RWPE2 (cell line): ENCODE results near the gene PDHA2.
"Not testable (repeated sequence)": the region's sequence is repeated elsewhere in the genome, so short reads cannot be mapped to it uniquely, and the experiment has no call there.

Experiments
- ATAC-seq: fragments of 200-7000 bp; cut with Tn5 transposase; 3 replicates; pipeline ENCODE4 v1.9.1; 2021; ENCODE audit warnings: low read depth
- DNase-seq: peaks from one replicate; pipeline ENCODE4 v3.0.0-alpha.2; 2020; ENCODE audit warnings: low spot score
- H3K27ac ChIP-seq: fragments of 450-650 bp; 2 replicates; pipeline ENCODE4 v1.5.1; 2017; ENCODE audit warnings: mild to moderate bottlenecking; ENCODE audit not compliant: poor library complexity, severe bottlenecking
- H3K27me3 ChIP-seq: fragments of 250-450 bp; sonication (Bioruptor Pico); 2 replicates; pipeline ENCODE4 v1.5.1; 2021; ENCODE audit warnings: mild to moderate bottlenecking, moderate library complexity; ENCODE audit not compliant: insufficient read depth, poor library complexity, severe bottlenecking
- H3K36me3 ChIP-seq: fragments of 250-450 bp; sonication (Bioruptor Pico); 2 replicates; pipeline ENCODE4 v1.5.1; 2020; ENCODE audit warnings: low read depth, mild to moderate bottlenecking, moderate library complexity
- H3K4me1 ChIP-seq: fragments of 250-450 bp; sonication (Bioruptor Pico); 2 replicates; pipeline ENCODE4 v1.5.1; 2021; ENCODE audit warnings: mild to moderate bottlenecking, moderate library complexity; ENCODE audit not compliant: insufficient read depth, poor library complexity, severe bottlenecking
- H3K4me3 ChIP-seq: fragments of 250-450 bp; sonication (Bioruptor Pico); 2 replicates; pipeline ENCODE4 v1.5.1; 2021; ENCODE audit warnings: mild to moderate bottlenecking, moderate library complexity; ENCODE audit not compliant: severe bottlenecking
- H3K9me3 ChIP-seq: fragments of 250-450 bp; sonication (Bioruptor Pico); 2 replicates; pipeline ENCODE4 v1.5.1; 2021; ENCODE audit warnings: mild to moderate bottlenecking, moderate library complexity; ENCODE audit not compliant: severe bottlenecking
- TF ChIP-seq, protein P1 (sequence below): fragments of 450-650 bp; IDR thresholded peaks from one replicate; pipeline ENCODE4 v1.5.1; 2017; ENCODE audit warnings: mild to moderate bottlenecking, moderate library complexity; ENCODE audit not compliant: poor library complexity, severe bottlenecking

PDHA2 gene

GRCh38 chr4:95847908-95848460 lies 8.1 kb downstream of the PDHA2 start:
- no peak overlapping the region for H3K4me3 ChIP-seq
- H3K4me1 ChIP-seq: no peaks in the 10 kb centered on the region
- H3K36me3 ChIP-seq: no peaks in the 10 kb centered on the region
- H3K27me3 ChIP-seq: no peaks in the 10 kb centered on the region
- ATAC-seq: no peak
- TF ChIP-seq, protein P1, sequence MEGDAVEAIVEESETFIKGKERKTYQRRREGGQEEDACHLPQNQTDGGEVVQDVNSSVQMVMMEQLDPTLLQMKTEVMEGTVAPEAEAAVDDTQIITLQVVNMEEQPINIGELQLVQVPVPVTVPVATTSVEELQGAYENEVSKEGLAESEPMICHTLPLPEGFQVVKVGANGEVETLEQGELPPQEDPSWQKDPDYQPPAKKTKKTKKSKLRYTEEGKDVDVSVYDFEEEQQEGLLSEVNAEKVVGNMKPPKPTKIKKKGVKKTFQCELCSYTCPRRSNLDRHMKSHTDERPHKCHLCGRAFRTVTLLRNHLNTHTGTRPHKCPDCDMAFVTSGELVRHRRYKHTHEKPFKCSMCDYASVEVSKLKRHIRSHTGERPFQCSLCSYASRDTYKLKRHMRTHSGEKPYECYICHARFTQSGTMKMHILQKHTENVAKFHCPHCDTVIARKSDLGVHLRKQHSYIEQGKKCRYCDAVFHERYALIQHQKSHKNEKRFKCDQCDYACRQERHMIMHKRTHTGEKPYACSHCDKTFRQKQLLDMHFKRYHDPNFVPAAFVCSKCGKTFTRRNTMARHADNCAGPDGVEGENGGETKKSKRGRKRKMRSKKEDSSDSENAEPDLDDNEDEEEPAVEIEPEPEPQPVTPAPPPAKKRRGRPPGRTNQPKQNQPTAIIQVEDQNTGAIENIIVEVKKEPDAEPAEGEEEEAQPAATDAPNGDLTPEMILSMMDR: no peak
- DNase-seq: no peak
- no peaks in the 10 kb centered on the region for H3K9me3 ChIP-seq
- no peak overlapping the region for H3K27ac ChIP-seq

GRCh38 chr4:95850161-95850560 lies 10.3 kb downstream of the PDHA2 start:
- no peak overlapping the region for H3K27ac ChIP-seq
- no peaks in the 10 kb centered on the region for H3K4me1 ChIP-seq
- H3K4me3 ChIP-seq: no peak overlapping the region
- DNase-seq (no peak), ATAC-seq (no peak)
- no peaks in the 10 kb centered on the region for H3K36me3 ChIP-seq
- TF ChIP-seq, protein P1: no peak
- H3K27me3 ChIP-seq: no peaks in the 10 kb centered on the region
- no peaks in the 10 kb centered on the region for H3K9me3 ChIP-seq

DNA sequence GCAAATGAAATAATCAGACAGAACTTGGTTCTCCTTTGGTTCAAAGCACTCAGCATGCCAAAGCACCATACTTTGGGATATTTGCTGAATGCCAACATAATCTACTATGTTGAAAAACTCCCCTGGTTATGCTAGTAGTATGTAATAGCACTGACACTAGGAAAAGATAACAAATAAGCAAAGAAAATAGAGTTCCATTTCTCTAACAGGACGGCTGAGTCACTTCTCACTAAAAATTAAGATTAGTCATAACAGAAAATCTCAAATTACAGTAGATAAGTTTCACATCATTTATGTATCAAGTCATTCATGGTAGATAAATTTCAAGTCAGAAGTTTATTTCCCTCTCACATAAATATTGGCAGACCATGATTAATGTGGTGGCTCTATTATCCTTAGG lies 17.9 kb downstream of the PDHA2 start:
- Histone ChIP-seq H3K27ac (no peak overlapping the region), H3K4me3 (no peak overlapping the region), H3K9me3 (no peaks in the 10 kb centered on the region), H3K27me3 (no peaks in the 10 kb centered on the region), H3K36me3 (no peaks in the 10 kb centered on the region), H3K4me1 (no peaks in the 10 kb centered on the region)
- DNase-seq (no peak), ATAC-seq (peak; percentile 50; the same call in 1 of the 3 replicates)
- TF ChIP-seq, protein P1: no peak

DNA sequence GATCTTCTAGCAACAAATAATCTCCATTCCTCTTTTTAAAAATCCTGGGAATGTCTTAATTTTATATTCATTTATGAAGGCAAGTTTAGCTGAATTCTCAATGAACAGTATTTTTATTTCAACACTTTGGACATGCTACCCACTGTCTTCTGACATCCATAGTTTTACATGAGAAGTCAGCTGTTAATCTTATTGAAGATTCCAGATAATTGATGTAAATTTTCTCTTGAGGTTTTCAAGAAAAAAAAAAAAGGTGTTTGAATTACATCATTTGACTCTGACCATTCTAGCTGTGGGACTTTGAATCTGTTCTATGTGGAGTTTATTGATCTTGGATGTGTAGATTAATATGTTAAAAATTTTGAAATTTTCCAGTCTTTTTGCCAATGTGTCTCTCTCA lies 28.0 kb downstream of the PDHA2 start:
- H3K9me3 ChIP-seq: peaks cover 2% of the 10 kb centered on the region
- ATAC-seq: no peak
- TF ChIP-seq, protein P1: no peak
- no peaks in the 10 kb centered on the region for H3K36me3 ChIP-seq
- no peaks in the 10 kb centered on the region for H3K27me3 ChIP-seq
- H3K4me1 ChIP-seq: no peaks in the 10 kb centered on the region
- no peak overlapping the region for H3K4me3 ChIP-seq
- no peak for DNase-seq
- no peak overlapping the region for H3K27ac ChIP-seq

DNA sequence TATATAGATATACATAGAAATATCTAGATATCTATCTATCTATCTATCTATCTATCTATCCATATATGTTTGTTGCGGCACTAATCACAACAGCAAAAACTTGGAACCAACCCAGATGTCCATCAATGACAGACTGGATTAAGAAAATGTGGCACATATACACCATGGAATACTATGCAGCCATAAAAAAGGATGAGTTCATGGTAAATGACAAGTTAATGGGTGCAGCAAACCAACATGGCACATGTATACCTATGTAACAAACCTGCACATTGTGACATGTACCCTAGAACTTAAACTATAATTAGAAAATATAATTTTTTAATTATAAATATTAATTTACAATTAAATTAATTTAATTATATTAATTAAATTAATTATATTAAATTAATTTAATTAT lies 29.5 kb downstream of the PDHA2 start:
- H3K27me3 ChIP-seq, H3K27ac ChIP-seq, H3K4me3 ChIP-seq, H3K36me3 ChIP-seq, H3K4me1 ChIP-seq, DNase-seq, H3K9me3 ChIP-seq, ATAC-seq: not testable (repeated sequence)
